Sigmoid colon (tissue), 4 donors: ENCODE measurements around the gene MDK.

ENCODE experiments used
- CTCF ChIP-seq, 4 experiments: fragments of 450-650 bp in 3 of 4; fragments of 200-600 bp in 1 of 4; IDR thresholded peaks; one replicate each; pipeline ENCODE4 v1.5.1; 2016 to 2019; ENCODE audit warnings: antibody characterized with exemption in 4 of 4, mild to moderate bottlenecking in 3 of 4, moderate library complexity in 2 of 4
- EP300 ChIP-seq, 4 donors: sonication (generic); formaldehyde crosslinking; IDR thresholded peaks; one replicate each; pipeline ENCODE4 v1.6.1; 2017; ENCODE audit warnings: antibody characterized with exemption in 4 of 4
- POLR2AphosphoS5 ChIP-seq, 4 donors: sonication (generic); formaldehyde crosslinking; IDR thresholded peaks; one replicate each; pipeline ENCODE4 v1.6.1; 2017; ENCODE audit warnings: antibody characterized with exemption in 4 of 4

GRCh38 chr11:46383404-46383758 lies 1.9 kb downstream of the MDK start:
- no peak for TF ChIP-seq CTCF (IDR thresholded peaks at IDR 0.05)
- no peak for TF ChIP-seq EP300 (IDR thresholded peaks at IDR 0.05)
- TF ChIP-seq POLR2AphosphoS5 (IDR thresholded peaks at IDR 0.05), result no peak
